Astrocyte of the hippocampus (primary cell): ENCODE measurements around the gene CFAP74.

Experiments used
- DNase-seq: peaks from one replicate; pipeline ENCODE4 v3.0.0; 2011; ENCODE audit warnings: low read depth, low spot score

Gene CFAP74

DNA sequence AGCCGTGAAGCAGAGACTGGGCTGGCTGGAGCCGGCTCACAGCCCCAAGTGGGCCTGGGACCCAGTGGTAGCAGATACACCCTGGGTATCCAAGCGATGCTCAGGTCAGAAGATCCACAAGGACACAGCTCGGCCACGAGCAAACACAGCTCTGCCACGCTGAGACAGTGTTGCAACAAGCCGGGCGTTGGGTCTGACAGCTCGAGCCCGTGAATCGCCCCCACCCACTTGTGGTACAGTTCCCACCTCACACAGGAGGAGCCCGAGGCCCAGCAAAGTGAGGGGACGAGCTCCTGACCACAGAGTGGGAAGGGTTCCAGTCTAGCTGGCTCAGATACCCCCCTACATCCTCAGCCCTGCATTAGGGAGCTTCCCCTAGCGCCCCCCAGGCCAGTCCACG lies 37.7 kb upstream of the CFAP74 start:
- no peak for DNase-seq

DNA sequence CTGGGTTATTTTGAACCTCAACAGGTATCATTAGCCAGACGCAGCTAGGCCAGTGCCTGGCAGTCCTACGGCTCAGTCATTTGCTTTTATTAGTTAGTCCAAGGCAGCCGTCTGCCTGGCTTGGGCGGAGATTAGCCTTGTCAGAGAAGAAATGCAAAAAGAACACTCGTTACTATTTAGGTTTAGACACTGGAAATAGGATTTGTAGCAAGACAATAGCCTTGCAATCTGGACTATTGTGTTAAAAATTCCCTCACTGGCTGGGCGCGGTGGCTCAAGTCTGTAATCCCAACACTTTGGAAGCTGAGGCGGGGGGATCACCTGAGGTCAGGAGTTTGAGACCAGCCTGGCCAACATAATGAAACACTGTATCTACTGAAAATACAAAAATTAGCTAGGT lies 35.7 kb upstream of the CFAP74 start:
- DNase-seq: no peak

DNA sequence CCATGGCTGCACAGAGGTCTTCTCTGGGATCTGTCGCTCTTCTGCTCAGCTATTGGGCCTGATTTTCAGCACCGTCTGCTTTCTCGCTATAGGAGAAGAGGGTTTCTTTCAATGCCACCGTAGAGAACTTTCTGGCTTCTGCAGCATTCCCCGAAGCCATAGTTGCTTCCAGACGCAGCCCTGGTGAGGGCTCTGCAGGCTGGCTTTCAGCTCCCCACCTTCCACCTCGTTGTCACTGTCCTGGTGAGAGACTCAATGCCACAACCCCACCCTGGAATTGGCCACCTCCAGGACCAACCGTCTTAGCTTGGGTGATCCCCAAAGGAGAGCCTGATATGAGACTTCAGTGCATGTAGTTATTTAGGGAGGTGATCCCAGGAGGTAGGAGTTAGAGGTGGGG lies 34.6 kb upstream of the CFAP74 start:
- DNase-seq: no peak

DNA sequence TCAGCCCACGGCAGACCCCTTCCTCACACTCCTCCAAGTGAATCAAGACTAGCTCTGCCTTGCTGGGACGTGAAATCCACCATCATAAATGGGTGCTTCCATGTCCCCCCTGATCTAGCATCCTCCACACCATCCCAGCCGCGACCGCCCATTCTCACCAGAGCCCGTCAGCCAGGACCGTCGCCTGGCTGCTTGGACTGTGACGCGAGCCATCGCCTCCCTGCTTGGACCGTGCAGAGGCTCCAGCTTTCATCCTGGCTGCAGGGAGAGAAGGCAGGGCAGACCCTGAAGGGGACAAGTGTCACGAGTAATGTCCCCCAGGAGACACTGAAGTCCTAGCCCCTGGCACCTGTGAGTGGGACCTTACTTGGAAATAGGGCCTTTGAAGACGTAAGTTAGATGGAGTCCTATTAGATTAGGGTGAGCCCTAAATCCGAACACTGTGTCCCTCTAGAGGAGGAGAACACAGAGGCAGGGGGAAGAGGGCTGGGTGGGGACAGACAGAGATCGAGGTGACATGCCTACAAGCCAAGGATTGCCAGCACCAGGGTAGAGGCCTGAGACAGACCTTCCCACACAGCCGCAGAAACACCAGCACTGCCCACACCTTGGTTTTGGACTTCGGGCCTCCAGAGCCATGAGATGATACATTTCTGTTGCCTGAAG lies 33.9 kb upstream of the CFAP74 start:
- no peak for DNase-seq

DNA sequence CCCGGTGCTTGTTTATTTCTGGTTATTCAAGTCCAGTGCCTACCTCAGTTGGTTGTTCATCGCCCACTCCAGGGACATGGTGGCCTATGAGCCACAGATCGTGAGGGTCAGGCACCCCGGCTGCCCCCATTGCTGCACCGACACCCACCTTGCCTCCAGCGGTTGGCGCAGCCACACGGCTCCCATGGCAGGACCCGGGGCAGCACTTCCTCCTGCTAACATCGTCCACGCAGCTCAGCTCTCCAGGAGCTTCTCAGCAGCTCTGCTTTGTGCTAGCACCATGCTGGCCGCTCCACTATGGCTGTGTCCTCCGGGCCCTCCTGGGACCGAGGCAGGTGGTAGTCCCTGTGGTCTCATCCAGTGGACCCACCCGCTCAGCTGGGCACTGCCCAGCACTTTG lies 32.7 kb upstream of the CFAP74 start:
- DNase-seq: no peak

DNA sequence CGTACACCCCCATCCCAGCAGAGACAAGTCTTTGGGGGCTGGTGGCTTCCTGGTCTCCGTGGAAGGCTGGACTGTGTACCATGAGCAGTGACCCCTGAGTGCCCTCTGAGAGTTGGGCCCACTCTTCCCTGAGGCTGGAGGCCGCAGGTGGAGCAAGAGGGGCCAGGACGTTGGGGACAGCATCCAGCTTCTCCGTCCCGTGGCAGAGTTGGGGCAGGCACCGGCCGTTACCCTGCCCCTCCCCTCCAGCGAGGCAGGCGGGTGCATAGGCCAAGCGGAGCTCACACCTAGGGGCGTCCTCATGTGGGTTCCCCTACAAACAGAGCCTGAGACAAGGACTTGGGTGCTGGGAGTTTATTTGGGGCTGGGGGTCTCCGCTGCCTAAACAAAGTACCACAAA lies 29.6 kb upstream of the CFAP74 start:
- no peak for DNase-seq

DNA sequence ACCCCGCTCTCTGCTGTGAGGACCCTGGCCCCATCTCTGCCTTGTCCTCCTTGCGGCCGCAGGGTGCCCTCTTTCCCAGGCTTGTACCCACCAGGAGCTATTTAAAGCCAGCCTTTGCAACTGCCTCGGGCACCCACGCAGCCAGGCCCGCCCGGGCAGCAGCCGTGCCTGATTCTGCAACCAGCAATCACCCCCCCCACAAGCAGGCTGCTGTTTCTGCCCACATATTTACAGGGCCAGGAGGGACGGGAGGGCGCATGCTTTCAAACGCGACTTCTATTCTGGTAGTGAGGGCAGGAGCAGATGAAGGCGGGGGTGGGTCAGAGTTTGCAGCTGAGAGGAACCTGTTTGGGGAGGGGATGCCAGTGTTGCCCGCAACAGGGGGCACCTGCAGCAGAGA lies 29.2 kb upstream of the CFAP74 start:
- DNase-seq: no peak

DNA sequence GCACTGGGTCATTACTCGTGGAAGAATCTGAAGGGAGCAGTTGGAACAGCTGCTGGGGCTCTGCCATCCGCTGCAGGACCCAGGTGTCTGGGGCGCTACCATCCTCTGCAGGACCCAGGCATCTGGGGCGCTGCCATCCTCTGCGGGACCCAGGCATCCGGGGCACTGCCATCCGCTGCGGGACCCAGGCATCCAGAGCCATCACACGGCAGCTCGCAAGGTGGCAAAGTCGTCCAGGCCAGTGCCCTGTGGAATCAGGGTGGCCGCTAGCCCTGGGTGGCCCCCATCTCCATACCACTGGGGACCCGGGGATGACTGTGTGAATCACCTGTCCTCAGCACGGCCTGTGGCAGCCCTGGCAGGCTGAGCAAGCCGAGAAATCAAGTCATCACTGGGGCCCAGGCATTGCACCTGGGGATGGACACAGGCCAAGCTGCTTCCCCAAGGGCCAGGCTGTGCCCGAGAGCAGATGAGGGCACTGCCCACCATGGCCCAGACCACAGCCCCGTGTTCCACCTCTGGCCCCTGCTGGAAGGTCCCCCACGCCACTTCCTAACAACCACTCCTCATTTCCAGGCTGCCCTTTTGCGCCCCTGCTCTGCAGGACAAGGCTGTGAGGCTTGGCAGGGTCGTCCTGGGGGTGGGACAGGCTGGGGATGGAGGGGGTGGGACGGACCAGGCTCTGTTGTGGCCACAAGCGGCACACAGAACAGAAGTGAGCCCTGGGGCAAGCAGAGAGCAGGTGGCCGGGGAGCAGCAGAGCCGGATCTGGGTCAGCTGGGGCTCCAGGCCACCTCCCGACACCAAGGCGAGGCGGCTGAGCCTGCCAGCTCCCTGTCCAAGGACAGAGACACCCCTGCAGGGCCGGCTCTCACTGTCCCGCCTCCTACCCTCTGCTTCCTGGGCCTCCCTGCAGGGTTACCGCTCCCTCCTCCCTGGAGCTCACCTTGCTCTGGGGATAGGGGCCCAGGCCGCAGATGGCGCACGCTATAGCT lies 28.3 kb upstream of the CFAP74 start:
- no peak for DNase-seq

DNA sequence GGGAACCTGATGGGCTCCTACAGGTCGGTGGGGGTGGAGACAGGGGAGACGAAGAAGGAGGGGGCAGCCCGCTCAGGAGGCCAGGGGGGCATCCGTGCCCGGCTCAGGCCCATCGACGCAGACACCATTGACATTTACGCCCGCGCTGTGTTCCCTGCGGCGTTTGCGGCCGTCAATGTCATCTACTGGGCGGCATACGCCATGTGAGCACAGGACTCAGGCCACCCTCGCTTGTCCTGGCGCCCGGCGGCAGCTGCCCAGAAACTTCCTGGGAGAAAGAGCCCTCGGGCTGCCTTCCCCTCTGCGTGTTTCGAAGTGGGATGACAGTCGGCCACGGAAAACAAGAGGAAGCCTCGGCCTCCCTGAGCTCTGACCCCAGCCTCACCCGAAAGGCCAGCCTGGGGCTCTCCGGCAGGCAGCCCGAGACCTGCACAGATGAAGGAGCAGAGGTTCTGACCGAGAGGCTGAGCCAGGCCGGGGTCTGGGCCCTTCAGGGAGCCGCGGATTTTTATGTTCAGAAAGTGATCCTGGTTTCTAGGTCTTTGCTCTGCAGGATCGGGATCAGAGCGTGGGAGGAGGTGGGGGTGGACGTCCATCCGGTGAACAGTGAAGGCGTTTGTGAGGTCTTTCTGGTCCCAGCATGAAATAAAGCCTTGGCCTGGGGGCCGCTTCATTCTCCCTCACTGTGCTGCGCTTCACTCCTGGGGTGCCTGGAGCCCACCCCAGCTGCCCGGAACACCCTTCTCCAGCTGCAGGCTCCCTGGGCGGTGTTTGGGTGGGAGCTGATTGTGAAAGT lies 26.7 kb upstream of the CFAP74 start:
- no peak for DNase-seq

DNA sequence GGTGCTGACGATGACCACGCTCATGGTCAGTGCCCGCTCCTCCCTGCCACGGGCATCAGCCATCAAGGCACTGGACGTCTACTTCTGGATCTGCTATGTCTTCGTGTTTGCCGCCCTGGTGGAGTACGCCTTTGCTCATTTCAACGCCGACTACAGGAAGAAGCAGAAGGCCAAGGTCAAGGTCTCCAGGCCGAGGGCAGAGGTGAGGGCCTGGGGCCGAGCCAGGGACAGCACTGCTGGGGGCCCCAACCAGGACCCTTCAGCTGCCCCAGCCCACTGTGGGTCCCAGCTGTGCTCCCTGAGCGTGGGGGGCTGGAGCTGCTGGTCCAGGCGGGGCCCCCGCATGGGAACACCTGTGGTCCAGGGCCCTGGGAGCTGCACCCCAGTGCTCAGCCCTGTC lies 26.0 kb upstream of the CFAP74 start:
- DNase-seq: no peak

DNA sequence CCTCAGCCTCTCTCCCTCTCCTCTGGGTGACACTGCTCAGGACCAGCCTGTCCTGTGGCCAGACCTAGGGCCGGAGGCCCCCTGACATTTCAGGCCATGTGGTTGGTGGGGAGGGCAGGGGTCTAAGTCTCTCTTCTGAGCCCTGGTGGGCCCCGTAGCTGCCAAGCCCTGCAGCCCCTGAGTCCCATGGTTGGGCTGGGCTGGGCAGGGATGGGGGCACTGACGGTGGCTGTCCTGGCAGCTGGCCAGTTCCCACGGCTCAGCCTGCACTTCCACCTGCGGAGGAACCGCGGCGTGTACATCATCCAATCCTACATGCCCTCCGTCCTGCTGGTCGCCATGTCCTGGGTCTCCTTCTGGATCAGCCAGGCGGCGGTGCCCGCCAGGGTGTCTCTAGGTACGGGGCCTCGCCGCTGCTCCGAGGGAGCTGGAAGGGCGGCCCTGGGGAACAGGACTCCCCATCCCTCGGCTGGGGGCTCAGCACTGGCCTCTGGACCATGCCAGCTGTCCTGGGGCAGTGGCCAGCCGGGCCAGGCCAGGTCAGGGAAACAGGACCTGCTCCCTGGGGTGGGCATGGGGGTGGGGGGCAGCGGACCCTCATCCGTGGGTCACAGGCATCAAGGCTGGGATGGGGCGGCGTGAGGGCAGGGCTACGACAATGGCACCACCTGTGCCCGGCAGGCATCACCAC lies 25.4 kb upstream of the CFAP74 start:
- no peak for DNase-seq

DNA sequence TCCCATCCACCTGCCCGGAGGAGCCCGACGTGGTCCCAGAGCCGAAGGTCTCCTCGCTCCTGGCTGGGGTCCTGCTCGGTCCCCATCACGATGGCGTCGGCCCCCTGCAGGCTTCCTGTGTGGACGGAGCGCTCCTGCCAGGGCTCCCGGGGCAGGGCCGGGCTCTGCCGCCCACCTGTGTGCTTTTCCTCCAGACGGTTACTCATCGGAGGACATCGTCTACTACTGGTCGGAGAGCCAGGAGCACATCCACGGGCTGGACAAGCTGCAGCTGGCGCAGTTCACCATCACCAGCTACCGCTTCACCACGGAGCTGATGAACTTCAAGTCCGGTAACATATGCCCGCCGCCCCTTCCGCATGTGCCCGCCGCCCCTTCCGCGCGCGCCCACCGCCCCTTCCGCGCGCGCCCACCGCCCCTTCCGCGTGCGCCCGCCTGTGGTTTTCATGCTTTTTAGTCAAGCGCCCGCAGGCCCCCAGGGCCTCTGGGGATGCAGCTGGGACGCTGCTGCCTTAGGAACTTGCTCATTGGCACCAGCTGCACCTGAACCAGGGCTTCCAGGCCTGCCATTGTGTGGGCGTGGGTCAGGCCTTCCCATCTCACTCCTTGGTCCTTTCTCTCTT lies 24.5 kb upstream of the CFAP74 start:
- DNase-seq: no peak

DNA sequence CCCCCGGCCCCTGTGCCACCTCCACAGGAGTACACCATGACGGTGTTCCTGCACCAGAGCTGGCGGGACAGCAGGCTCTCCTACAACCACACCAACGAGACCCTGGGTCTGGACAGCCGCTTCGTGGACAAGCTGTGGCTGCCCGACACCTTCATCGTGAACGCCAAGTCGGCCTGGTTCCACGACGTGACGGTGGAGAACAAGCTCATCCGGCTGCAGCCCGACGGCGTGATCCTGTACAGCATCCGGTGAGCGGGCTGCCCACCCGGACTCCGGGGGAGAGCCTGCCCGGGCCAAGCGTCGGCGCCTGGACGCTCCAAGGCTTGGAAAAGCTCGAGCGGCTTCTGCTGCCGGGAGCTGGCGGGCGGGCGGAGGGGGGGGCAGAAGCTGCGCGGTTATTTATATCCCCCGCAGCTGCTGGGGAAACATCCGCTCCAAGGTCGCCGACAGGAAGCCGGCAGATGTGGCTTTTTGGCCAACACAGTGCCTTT lies 21.9 kb upstream of the CFAP74 start:
- DNase-seq: no peak

DNA sequence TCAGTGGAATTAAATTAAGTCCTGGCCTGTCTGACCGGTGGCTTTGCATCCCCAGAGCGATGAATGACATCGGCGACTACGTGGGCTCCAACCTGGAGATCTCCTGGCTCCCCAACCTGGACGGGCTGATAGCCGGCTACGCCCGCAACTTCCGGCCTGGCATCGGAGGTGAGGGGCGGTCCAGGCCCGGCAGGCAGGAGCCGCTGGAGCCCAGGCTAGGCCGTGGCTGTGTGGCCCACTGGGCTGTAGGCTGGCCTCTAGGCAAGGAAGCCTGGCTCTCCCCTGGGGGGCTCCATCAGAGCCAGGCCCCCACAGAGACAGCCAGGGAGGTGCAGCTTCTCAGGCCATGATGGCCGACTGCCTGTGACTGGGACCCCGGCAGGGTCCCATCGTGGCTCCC lies 21.3 kb upstream of the CFAP74 start:
- no peak for DNase-seq

DNA sequence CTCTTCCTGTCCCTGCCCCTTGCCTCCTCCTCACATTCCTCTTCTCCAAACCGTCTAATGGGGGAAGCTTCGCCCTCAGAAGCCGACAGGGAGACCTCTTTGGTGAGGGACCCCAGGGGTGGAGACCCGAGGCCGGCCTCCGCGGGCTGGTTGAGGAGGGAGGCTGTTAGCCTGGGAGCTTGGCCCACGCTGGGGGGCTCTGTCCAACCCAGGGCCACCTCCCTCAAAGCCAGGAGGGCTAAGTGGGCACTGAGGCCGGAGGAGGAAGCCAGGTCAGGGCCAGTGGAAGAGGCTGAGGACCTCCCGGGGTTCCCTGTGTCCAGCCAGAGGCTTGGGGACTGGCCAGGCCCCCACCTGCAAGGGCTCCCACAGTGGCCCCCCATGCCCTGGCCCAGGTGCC lies 20.9 kb upstream of the CFAP74 start:
- no peak for DNase-seq

DNA sequence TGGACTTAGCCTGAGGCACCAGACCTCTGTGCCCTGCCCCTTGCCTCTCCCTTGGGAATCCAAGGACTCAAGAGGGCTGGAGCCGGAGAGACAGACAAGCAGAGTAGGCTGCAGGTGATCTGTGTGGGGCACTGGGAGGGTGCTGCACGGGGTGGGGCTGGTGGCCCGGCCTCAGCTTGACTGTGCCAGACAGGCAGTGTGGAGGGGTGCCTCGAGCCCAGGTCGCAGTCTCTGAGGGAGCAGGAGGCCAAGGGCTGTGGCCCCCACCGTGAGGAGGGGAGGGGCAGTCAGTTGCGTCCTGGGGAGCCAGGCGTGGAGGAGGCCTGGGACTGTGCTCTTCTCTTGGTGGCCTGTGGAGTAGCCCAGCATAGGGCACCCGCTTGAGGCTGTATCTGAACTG lies 19.6 kb upstream of the CFAP74 start:
- DNase-seq: no peak

DNA sequence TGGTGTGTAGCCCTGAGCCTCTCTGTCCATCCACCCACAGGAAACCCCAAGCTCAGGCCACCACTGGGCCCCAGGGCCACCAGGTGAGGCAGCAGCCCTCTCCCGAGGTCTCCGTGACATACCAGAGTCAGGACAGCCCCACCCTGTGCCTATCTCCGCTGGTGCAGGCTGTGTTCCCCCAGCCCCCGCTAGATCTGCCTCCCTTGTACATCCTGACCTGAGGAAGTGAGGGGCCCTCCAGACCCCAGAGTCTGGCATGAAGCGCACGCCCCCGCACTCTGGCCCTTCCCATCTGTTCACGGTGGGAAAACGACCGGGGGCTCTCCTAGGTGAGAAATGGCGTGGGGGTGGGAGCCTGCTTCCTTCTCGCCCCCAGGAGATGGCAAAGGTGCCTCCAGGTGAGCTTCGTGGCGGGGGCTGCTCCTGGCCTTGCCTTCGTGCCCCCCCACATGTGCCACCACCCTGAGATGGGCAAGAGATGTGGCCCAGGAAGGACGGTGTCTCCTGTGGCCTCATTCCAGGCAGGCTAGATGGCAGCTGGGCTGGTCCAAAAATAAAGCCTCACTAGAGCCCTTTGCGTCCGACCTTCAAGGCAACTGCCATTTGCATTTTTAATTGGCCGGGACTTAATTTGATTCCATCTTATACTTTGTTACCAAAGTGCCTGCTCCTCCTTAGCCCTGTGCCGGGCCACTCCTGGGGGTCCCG lies 18.6 kb upstream of the CFAP74 start:
- no peak for DNase-seq

DNA sequence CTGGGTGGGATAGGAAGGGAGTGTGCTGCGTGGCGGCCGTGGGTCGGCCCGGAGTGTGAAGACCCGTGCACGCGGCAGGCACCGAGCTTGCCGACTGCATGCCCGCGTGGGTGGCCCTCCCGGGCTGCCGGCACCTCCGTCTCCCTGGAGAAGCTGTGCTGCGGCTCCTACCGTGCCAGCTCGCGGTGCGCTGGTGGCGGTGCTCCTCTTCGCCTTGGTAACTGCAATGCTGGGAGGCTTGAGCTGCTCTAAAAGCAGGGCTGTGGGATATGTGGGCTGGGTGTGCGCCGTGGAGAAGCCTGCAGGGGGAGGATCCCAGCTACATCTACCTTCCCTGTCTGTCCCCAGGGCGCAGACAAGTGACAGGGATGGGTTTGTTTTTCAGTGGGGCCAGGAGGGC lies 18.0 kb upstream of the CFAP74 start:
- DNase-seq: no peak

DNA sequence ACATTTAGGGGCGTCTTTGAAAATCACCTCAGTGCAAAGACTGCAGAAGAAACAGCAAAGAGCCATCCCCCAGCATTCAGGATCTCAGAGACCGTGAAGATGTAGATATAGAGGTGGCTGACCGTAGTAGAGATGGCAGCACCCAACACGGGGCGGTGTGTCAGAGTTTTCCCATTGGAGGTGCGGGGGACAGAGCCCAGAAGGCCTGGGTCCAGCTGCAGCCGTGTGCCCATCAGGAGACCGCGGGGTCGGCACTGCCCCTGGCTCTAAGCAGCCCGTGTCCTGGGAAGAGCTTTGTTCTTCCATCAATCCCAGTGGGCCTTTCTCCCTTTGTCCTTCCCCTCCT lies 16.7 kb upstream of the CFAP74 start:
- no peak for DNase-seq

DNA sequence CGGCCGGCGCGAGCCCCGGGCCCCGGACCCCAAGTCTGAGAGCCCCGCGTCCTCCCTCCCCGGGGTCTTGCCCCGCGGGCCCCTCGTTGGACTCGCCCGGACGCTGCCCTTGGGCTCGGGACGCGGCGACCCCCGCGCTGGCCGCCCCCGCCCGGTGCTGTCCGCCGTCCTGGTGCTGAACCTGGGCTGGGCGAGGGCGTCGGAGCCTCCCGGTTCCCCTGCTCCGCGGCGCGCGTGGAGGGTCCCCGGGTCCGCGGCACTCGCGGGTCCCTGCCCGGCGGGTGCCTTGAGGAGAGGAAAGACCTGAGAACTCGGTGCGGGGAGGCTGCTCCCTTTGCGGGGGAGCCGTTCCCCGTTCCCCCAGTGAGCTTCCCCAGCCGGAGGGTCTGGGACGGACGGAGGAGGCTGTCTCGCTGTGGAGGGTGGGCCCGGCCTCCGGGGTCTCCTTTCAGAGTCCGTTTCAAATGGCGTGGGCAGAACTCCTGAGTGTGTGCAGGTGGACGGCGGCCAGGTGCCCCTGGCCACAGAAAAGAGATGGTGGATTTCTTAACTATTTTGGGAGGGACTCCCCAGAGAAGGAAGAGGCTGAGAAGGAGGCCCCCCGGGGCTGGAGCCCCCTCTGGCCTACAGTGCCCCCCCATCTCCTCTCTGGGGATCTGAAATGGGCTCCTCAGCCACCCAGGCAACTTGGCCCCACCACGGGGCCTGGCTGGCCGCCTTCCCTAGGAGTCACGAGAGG lies 16.2 kb upstream of the CFAP74 start:
- peak; percentile 57 for DNase-seq
